ENCODE results near the gene MLNR. TPM values are rescaled to one million over a fixed set of nuclear protein-coding genes. Genes with fewer than 3 reads are reported as not detected.
A peak's percentile ranks its signal among the peaks of the same experiment; 100 is the strongest.

The MLNR gene
- total RNA-seq, 2 donors from 2014 or later, result not detected

DNA sequence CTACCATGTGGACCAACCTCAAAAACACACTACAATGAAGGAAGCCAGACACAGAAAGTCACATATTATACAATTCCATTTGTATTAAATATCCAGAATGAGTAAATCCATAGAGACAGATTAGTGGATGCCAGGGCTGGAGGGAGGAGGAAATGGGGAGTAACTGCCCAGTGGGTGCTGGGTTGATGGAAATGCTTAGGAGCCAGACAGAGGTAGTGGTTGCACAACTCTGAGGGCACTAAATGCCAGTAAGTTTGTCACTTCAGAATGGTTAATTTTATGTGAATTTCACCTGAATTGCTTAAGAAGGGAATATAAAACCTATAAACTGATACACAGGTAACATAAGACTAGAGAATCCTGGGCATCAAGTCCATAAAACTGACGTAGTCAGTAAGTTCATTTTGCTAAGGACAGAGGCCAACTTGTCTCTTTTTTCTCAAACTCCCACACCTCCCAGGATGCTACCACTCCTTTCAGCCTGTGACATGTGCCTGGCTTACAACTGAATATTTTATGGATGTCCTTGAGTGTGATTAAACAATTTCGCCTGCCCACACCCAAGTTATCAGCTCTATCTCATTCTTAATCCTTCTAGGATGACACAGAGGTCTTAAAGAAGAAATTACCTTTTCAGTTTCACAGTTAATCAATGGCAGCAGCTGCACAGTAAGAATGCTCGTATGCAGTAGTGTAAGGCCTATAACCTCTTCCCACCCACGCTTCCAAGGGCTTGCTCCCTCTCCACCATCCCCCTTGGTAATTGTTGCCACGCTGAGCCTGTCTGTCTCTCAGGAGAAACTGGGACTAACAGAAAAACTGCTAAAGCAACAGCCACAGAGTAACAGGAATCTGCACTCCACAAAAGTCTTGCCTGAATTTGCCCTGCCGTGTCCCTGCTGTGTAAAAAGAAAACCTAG lies 5.9 kb upstream of the MLNR start:
- Histone ChIP-seq H3K4me1 (no peaks in the 10 kb centered on the region), H3K9ac (ENCODE audit: low read depth in 2 of 2, low read length in 2 of 2) (no peak overlapping the region), H3K4me3 (no peak overlapping the region), H3K36me3 (no peaks in the 10 kb centered on the region), H3K9me3 (no peaks in the 10 kb centered on the region), H3K27me3 (peaks cover 2% of the 10 kb centered on the region), H3K27ac (no peak overlapping the region)
- intact Hi-C loops (cut with DNase I), result no loop called here
- TF ChIP-seq, protein P1, sequence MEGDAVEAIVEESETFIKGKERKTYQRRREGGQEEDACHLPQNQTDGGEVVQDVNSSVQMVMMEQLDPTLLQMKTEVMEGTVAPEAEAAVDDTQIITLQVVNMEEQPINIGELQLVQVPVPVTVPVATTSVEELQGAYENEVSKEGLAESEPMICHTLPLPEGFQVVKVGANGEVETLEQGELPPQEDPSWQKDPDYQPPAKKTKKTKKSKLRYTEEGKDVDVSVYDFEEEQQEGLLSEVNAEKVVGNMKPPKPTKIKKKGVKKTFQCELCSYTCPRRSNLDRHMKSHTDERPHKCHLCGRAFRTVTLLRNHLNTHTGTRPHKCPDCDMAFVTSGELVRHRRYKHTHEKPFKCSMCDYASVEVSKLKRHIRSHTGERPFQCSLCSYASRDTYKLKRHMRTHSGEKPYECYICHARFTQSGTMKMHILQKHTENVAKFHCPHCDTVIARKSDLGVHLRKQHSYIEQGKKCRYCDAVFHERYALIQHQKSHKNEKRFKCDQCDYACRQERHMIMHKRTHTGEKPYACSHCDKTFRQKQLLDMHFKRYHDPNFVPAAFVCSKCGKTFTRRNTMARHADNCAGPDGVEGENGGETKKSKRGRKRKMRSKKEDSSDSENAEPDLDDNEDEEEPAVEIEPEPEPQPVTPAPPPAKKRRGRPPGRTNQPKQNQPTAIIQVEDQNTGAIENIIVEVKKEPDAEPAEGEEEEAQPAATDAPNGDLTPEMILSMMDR (IDR thresholded peaks at IDR 0.05), result no peak
- DNase-seq, result no peak

DNA sequence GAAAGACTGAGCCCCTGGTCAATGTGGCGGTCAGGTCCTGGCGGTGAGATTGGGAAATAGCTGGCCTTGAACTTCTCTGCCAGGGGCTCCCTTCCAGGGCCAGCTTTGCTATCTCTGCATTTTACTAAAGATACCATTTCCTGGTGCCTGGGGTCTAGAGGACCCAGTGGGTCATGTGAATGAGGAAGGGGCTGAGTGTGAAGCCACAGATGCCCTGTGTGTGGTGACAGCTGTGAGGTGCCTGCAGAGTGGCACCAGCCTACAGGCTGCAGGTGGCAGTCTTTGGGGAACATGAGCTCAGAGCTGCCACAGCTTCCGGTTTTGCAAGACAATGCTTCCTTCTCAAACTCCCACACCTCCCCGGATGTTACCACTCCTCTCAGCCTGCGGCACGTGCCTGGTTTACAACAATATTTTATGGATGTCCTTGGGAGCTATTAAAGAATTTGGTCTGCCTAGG lies 5.2 kb upstream of the MLNR start:
- Histone ChIP-seq H3K27ac (no peak overlapping the region), H3K9me3 (no peaks in the 10 kb centered on the region), H3K27me3 (peaks cover 8% of the 10 kb centered on the region), H3K4me3 (no peak overlapping the region), H3K36me3 (no peaks in the 10 kb centered on the region), H3K4me1 (no peaks in the 10 kb centered on the region), H3K9ac (ENCODE audit: low read depth in 2 of 2, low read length in 2 of 2) (no peak overlapping the region)
- peak; percentile 67 for DNase-seq
- TF ChIP-seq, protein P1 (IDR thresholded peaks at IDR 0.05), result no peak
- intact Hi-C loops (cut with DNase I), result no loop called here

DNA sequence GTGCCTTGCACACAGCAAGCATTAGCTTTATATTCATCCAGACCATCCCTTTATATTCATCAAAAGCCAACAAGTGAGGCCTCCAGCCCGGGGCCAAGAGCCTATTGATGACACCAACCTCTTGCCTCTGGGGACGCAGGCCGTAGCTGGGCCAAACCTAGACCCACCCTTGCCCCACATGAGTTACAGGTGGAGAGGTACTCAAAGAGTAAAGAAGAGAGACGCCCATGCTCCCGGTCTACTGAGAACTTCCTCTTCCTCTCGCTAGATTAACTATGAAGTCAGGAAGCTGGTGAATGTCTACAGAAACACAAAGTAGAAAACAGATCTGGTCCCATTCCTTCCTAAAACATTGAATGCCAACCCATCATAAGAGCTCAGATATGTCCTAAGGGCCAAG lies 3.8 kb upstream of the MLNR start:
- Histone ChIP-seq H3K36me3 (no peaks in the 10 kb centered on the region), H3K4me3 (no peak overlapping the region), H3K4me1 (no peaks in the 10 kb centered on the region), H3K9me3 (no peaks in the 10 kb centered on the region), H3K27ac (no peak overlapping the region), H3K27me3 (peaks cover 22% of the 10 kb centered on the region), H3K9ac (ENCODE audit: low read depth in 2 of 2, low read length in 2 of 2) (no peak overlapping the region)
- TF ChIP-seq, protein P1 (IDR thresholded peaks at IDR 0.05), result no peak
- intact Hi-C loops (cut with DNase I), result no loop called here
- DNase-seq, result no peak

DNA sequence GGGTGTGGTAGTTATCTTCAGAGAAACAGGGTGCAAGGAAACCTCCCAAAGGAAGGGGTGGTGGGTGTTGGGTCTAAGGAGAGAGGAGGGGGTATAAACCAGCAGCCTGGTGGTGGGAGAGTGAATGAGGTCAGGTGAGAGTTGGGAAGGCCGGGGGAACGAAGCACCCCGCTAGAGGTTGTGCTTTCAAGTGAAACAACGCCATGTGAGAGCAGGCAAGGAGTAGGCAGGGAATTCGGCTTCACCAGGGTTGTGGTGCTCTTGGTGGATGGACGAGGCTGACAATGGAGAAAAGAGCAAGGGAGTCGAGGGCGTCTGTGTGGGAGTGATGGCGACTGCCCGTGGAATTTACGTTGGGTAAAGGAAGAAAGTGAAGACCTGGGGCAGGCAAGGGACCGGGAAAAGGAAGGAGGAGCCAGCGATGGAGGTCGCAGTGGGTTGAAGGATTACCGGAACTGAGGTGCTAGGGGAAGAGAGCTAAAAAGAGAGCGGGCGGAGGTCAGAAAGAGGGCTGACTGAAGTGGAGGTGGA lies 2.1 kb upstream of the MLNR start:
- no peaks in the 10 kb centered on the region for H3K4me1 ChIP-seq
- H3K36me3 ChIP-seq, result no peaks in the 10 kb centered on the region
- TF ChIP-seq, protein P1 (IDR thresholded peaks at IDR 0.05), result no peak
- H3K27me3 ChIP-seq, result peaks cover 33% of the 10 kb centered on the region
- intact Hi-C loops (cut with DNase I), result no loop called here
- no peaks in the 10 kb centered on the region for H3K9me3 ChIP-seq
- H3K27ac ChIP-seq, result no peak overlapping the region
- no peak for DNase-seq
- no peak overlapping the region for H3K4me3 ChIP-seq
- no peak overlapping the region for H3K9ac ChIP-seq (ENCODE audit: low read depth in 2 of 2, low read length in 2 of 2)

DNA sequence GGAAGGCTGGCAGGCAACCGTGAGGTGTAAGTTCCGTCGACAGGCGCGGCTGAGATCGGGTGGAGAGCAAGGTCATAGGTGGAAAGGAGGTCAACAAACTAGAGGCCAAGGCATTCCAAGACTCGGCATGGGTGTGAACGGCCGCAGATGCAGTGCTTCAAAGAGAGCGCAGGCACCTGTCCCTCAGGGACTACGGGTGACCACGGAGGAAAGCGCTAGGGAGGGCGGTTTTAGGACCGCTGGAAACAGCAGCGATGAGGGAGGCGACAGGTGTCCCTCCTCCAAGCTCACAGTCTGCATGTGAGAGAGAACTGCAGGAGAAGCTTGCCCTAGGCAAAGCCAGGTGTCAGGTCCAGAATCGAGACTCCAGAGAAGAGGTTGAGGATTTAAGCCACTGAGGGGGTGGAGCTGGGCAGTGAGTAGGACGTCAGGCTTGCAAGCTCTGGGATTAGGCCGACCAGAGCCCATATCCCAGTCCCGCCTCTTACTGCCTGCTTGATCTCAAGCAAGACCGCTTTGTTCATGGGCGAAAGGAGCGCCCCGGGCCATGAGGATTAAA lies 1.6 kb upstream of the MLNR start:
- no peaks in the 10 kb centered on the region for H3K36me3 ChIP-seq
- peaks cover 33% of the 10 kb centered on the region for H3K27me3 ChIP-seq
- DNase-seq, result no peak
- H3K4me3 ChIP-seq, result no peak overlapping the region
- no peak overlapping the region for H3K27ac ChIP-seq
- TF ChIP-seq, protein P1 (IDR thresholded peaks at IDR 0.05), result no peak
- H3K9ac ChIP-seq (ENCODE audit: low read depth in 2 of 2, low read length in 2 of 2), result no peak overlapping the region
- H3K9me3 ChIP-seq, result no peaks in the 10 kb centered on the region
- intact Hi-C loops (cut with DNase I), result no loop called here
- no peaks in the 10 kb centered on the region for H3K4me1 ChIP-seq
